Mucosa of rectum (tissue), 2 donors: ENCODE data around the gene LAMA4.

Experiments used
- H3K27ac ChIP-seq, 2 donors: one replicate each; pipeline ENCODE4 v1.7.0; 2013; ENCODE audit warnings: inconsistent platforms in 2 of 2, low read depth in 2 of 2, low read length in 2 of 2
- H3K27me3 ChIP-seq, 2 donors: one replicate each; pipeline ENCODE4 v1.7.0; 2013; ENCODE audit warnings: low read length in 2 of 2; ENCODE audit not compliant: control insufficient read depth in 2 of 2, insufficient read depth in 2 of 2
- H3K36me3 ChIP-seq, 2 donors: one replicate each; pipeline ENCODE4 v1.7.0; 2013; ENCODE audit warnings: low read length in 2 of 2; ENCODE audit not compliant: control insufficient read depth in 2 of 2, insufficient read depth in 2 of 2
- H3K4me1 ChIP-seq, 2 donors: one replicate each; pipeline ENCODE4 v1.7.0; 2013; ENCODE audit warnings: low read length in 2 of 2, mild to moderate bottlenecking in 1 of 2; ENCODE audit not compliant: control insufficient read depth in 2 of 2, insufficient read depth in 2 of 2
- H3K4me3 ChIP-seq, 2 donors: one replicate each; pipeline ENCODE4 v1.7.0; 2013; ENCODE audit warnings: low read length in 2 of 2
- H3K9ac ChIP-seq, 2 donors: one replicate each; pipeline ENCODE4 v1.7.0; 2013; ENCODE audit warnings: low read length in 2 of 2, low read depth in 1 of 2, mild to moderate bottlenecking in 1 of 2
- H3K9me3 ChIP-seq, 2 donors: one replicate each; pipeline ENCODE4 v1.7.0; 2013; ENCODE audit warnings: low read length in 2 of 2; ENCODE audit not compliant: control insufficient read depth in 2 of 2
- donor health status: healthy.
- donor health status: Normal muscosa, but diverticular disease.

LAMA4 gene

DNA sequence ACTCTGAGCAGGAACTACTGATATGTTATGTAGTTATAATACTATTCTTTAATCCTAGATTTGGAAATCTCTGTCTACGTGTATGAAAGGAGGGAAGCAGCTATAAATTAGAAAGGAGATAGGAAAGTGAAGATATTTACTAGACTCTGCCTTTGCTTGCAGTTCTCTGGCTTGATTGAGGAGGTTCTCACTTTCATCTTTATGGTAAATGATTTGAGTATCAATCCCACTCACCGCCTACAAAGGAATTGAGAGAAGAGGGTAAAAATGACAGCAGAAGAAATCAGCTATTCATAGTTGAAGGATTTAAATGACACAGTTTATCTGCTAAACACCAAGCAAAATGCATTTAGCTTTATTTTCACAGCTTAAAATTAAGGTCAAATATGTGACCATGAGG lies 99.7 kb downstream of the LAMA4 start:
- Histone ChIP-seq H3K9me3 (no peaks in the 10 kb centered on the region), H3K4me3 (no peak overlapping the region), H3K27me3 (no peaks in the 10 kb centered on the region), H3K4me1 (no peaks in the 10 kb centered on the region), H3K36me3 (no peaks in the 10 kb centered on the region), H3K27ac (no peak overlapping the region), H3K9ac (no peak overlapping the region)

DNA sequence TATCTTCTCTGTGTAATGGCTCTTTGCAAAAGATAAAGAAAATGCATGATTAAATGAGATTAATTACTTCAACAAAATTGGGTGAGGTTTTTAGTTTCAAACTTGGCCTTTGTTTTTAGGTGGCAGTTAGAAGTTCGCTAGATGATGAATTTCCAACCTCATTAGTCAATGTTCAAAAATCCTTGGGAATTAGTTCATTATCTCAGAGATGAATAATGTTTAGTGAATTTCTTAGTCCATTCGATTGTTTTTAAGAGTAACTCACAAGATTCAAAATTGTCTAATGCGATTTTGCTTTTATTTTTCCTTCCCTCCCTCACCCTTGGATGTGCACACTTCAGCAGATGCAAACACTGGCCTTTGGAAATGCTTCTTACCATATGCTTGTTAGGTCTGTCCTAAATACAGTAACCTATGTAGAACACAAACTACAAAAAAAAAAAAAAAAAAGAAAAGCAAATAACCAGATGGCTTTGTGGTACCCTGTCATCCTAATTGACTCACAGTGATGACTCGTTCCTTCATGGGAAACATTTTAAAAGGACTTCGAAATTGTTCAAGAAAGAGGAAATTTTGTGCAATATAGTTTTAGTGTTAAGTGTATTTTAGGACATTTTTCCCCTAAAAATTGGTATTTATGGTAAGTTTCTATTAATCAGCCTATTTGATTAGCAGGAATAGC lies 100.3 kb downstream of the LAMA4 start:
- H3K4me3 ChIP-seq: no peak overlapping the region
- H3K36me3 ChIP-seq: no peaks in the 10 kb centered on the region
- no peak overlapping the region for H3K27ac ChIP-seq
- no peaks in the 10 kb centered on the region for H3K27me3 ChIP-seq
- H3K4me1 ChIP-seq: no peaks in the 10 kb centered on the region
- no peaks in the 10 kb centered on the region for H3K9me3 ChIP-seq
- no peak overlapping the region for H3K9ac ChIP-seq

DNA sequence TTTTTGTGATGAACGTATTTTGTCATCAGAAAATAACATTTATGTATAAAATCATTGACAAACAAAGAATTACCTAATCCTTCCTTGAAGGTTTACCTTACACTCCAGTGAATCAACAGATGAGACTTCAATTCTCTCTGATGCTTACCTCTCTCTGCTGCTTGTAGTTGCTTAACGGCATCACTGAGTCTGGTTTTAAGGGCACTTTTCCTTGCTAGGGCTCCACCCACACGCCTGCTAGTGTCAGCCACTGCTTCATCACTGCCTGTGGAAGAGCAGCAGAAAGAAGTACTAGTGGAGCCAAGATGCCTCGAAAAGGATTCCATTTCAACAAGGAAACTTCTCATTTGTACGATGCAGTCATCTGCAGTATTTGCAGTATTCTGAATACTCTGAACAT lies 104.0 kb downstream of the LAMA4 start:
- Histone ChIP-seq H3K36me3 (no peaks in the 10 kb centered on the region), H3K27ac (peak overlapping the region; percentile 56 to 66), H3K27me3 (no peaks in the 10 kb centered on the region), H3K4me1 (no peaks in the 10 kb centered on the region), H3K9ac (no peak overlapping the region), H3K4me3 (no peak overlapping the region), H3K9me3 (no peaks in the 10 kb centered on the region)

- Histone ChIP-seq H3K9ac (no peak overlapping the region), H3K27me3 (no peaks in the 10 kb centered on the region), H3K27ac (peak overlapping the region; percentile 56 to 74), H3K4me3 (no peak overlapping the region), H3K4me1 (no peaks in the 10 kb centered on the region), H3K36me3 (peaks cover 0 to 4% of the 10 kb centered on the region in 2 donors), H3K9me3 (no peaks in the 10 kb centered on the region)
Measured at GRCh38 chr6:112149719-112150263, 104.6 kb downstream of the LAMA4 start.

GRCh38 chr6:112149236-112149635 lies 105.1 kb downstream of the LAMA4 start:
- no peaks in the 10 kb centered on the region for H3K27me3 ChIP-seq
- no peak overlapping the region for H3K4me3 ChIP-seq
- peaks cover 0 to 4% of the 10 kb centered on the region in 2 donors for H3K36me3 ChIP-seq
- peak overlapping the region; percentile 56 to 74 for H3K27ac ChIP-seq
- H3K9me3 ChIP-seq: no peaks in the 10 kb centered on the region
- no peaks in the 10 kb centered on the region for H3K4me1 ChIP-seq
- H3K9ac ChIP-seq: no peak overlapping the region

DNA sequence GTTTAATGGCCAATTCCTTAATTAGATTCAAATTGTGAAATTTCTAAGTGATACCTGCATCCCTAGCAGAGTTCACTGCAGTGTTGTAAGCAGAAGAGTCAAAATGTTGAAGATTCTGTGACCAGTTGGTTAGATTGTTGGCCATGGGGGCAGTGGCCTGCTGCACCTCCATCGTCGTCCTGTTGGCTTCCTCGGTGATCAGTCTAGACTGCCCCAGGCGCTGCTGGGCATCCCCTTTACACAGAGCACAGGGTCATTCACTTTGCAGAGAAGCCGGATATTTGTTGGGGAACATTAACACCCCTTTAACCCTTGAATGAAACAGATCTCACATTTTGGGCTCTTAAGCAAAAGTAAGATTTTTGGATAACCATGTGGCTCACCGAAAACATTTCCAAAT lies 106.3 kb downstream of the LAMA4 start:
- no peaks in the 10 kb centered on the region for H3K27me3 ChIP-seq
- no peaks in the 10 kb centered on the region for H3K9me3 ChIP-seq
- H3K9ac ChIP-seq: no peak overlapping the region
- peaks cover 0 to 4% of the 10 kb centered on the region in 2 donors for H3K36me3 ChIP-seq
- H3K27ac ChIP-seq: no peak overlapping the region
- H3K4me3 ChIP-seq: no peak overlapping the region
- no peaks in the 10 kb centered on the region for H3K4me1 ChIP-seq

DNA sequence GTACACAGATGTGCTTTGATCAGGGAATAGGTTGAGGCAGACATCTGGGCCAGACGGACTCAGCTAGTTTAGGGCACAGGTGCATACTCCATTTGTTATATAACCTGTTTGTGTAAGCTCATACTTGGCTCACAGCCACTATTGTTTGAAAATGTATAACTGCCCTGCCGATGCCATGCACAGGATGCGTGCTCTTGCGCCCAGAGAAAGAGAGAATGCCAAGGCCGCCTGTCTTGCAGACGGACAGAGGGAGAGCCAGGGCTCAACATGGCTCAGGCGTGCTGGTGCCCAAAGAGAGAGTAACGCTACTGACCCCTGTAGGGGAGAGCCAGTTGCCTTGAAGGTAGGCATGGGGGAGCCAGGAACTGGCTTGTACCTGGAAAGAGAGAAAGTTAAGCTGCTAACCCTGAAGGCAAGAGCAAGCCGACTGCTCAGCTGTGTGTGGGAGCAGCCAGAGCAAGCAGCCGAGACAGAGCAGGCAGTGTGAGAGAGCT lies 109.2 kb downstream of the LAMA4 start:
- Histone ChIP-seq H3K9ac (no peak overlapping the region), H3K27ac (no peak overlapping the region), H3K9me3 (no peaks in the 10 kb centered on the region), H3K4me3 (no peak overlapping the region), H3K4me1 (no peaks in the 10 kb centered on the region), H3K27me3 (peaks cover 0 to 2% of the 10 kb centered on the region in 2 donors), H3K36me3 (peaks cover 0 to 4% of the 10 kb centered on the region in 2 donors)

GRCh38 chr6:112144145-112144926 lies 110.0 kb downstream of the LAMA4 start:
- Histone ChIP-seq H3K27ac (no peak overlapping the region), H3K9ac (no peak overlapping the region), H3K9me3 (no peaks in the 10 kb centered on the region), H3K4me1 (no peaks in the 10 kb centered on the region), H3K36me3 (peaks cover 0 to 4% of the 10 kb centered on the region in 2 donors), H3K27me3 (peaks cover 0 to 2% of the 10 kb centered on the region in 2 donors), H3K4me3 (no peak overlapping the region)

DNA sequence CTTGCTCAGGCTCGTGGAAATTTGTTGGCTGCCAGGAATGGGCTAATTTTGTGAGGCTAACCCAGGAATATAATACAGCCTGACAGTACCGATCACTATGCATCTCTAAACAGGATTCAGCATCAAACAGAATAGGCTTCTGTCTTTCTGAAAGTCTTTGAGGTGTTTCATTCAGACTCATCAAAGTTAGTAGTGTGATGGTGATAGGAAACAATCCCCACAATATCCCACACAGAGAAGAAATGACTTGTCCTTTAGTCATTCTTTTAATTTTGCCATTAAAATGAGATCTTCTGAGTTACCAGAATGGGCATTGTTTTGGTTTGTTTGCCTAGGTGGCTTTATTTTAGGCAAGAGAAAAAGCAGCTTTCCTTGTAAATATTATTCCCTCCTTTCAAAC lies 112.7 kb downstream of the LAMA4 start:
- Histone ChIP-seq H3K27ac (no peak overlapping the region), H3K4me1 (no peaks in the 10 kb centered on the region), H3K36me3 (peaks cover 0 to 4% of the 10 kb centered on the region in 2 donors)

GRCh38 chr6:112139052-112139451 lies 115.3 kb downstream of the LAMA4 start:
- no peak overlapping the region for H3K9ac ChIP-seq
- peaks cover 0 to 2% of the 10 kb centered on the region in 2 donors for H3K36me3 ChIP-seq
- H3K4me1 ChIP-seq: no peaks in the 10 kb centered on the region
- peaks cover 0 to 2% of the 10 kb centered on the region in 2 donors for H3K27me3 ChIP-seq
- no peaks in the 10 kb centered on the region for H3K9me3 ChIP-seq
- H3K27ac ChIP-seq: no peak overlapping the region
- H3K4me3 ChIP-seq: no peak overlapping the region

More for the DNA sequence above, 112.7 kb downstream of the LAMA4 start:
- Histone ChIP-seq H3K27me3 (peaks cover 0 to 2% of the 10 kb centered on the region in 2 donors), H3K9me3 (no peaks in the 10 kb centered on the region), H3K9ac (no peak overlapping the region), H3K4me3 (no peak overlapping the region)
